GM12865 (cell line): ENCODE data around the gene LAT.
"Not testable (repeated sequence)": the region's sequence is repeated elsewhere in the genome, so short reads cannot be mapped to it uniquely, and the experiment has no call there.

ENCODE experiments used
- DNase-seq: peaks from one replicate; pipeline ENCODE4 v3.0.0; 2010; ENCODE audit warnings: low read depth
- H3K4me3 ChIP-seq: 2 replicates; pipeline ENCODE4 v1.5.1; 2011; ENCODE audit warnings: mild to moderate bottlenecking, low read depth, low read length, control low read depth
- CTCF ChIP-seq: IDR thresholded peaks from 2 replicates; pipeline ENCODE4 v1.5.1; 2011; ENCODE audit warnings: low read length, control low read depth, low read depth, inconsistent platforms; ENCODE audit not compliant: insufficient read depth; ENCODE audit errors: missing control alignments

LAT gene

GRCh38 chr16:28990375-28991040 lies 5.7 kb downstream of the LAT start:
- no peak for TF ChIP-seq CTCF
- no peak overlapping the region for H3K4me3 ChIP-seq
- no peak for DNase-seq

DNA sequence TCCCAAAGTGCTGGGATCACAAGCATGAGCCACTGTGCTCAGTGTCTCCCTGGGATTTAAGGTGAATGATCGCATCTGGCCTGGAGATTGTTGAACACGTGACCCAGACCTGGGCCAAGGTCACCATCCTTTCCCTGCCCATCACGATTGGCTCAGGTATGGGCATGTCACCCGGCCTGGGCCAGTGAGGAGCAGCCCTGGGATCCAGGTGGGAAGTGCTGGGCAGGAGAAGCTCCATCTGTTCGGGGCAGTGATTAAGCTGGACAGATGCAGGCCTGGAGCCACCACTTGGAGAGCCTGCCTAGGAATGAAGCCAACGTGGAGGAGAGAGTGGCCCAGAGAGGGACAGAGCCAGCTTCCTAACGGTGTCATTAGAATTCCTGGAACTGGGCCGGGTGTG lies 6.8 kb downstream of the LAT start:
- no peak overlapping the region for H3K4me3 ChIP-seq
- TF ChIP-seq CTCF, result no peak
- DNase-seq, result no peak

DNA sequence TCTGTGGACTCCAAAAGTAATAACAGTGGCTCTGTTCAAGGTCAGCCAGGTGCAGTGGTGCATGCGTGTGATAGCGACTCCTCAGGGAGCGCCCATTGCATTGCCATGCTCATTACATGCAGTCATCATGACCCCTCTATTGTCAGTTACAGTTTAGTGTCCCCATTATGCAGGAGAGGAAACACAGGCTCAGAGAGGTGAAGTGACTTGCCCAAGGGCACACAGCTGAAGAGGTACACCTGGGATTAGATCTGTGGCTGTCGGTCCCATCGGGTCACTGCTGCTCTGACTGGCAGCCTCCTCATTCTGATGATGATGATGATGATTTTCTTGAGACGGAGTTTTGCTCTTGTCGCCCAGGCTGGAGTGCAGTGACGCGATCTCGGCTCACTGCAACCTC lies 7.6 kb downstream of the LAT start:
- DNase-seq, result no peak
- H3K4me3 ChIP-seq, result no peak overlapping the region
- no peak for TF ChIP-seq CTCF

- no peak for TF ChIP-seq CTCF
- DNase-seq, result no peak
- H3K4me3 ChIP-seq, result no peak overlapping the region
Measured at GRCh38 chr16:28998837-28999236, 14.0 kb downstream of the LAT start.

DNA sequence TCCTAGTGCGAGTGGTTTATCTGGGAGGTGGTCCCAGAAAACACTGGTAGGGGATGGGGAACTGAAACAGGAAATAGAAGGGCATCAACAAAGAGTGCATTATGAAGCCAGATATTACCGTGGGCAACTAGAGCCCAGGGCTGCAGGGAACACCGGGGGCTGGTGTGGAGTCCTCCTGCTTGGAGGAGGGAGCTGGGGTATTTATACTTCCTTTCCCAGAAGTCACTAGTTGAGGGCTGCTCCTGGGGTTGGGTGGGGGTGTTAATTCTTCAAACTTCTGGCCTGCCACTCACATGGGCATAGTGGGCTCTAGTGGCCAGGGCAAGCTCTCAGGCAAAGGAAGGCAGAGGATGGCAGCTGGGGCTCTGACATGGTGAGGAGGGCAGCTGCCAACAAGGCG lies 14.7 kb downstream of the LAT start:
- no peak for TF ChIP-seq CTCF
- DNase-seq, result no peak
- H3K4me3 ChIP-seq, result no peak overlapping the region

DNA sequence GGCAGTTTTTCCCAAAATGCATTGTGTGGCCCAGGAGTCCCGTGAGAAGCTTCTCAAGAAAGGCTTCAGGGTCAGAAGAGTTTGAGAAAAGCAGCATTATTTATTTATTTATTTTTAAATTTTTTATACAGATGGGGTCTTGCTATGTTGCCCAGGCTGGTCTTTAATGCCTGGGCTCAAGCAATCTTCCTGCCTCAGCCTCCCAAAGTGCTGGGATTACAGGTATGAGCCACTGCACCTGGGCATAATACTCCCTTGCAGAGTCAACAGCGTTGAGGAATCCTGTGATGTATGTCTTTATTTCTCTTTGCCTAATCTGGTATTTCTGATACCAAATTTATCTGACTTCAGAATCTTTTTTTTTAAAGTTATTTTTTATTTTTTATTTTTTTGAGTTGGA lies 15.2 kb downstream of the LAT start:
- no peak for TF ChIP-seq CTCF
- no peak for DNase-seq
- H3K4me3 ChIP-seq, result no peak overlapping the region

DNA sequence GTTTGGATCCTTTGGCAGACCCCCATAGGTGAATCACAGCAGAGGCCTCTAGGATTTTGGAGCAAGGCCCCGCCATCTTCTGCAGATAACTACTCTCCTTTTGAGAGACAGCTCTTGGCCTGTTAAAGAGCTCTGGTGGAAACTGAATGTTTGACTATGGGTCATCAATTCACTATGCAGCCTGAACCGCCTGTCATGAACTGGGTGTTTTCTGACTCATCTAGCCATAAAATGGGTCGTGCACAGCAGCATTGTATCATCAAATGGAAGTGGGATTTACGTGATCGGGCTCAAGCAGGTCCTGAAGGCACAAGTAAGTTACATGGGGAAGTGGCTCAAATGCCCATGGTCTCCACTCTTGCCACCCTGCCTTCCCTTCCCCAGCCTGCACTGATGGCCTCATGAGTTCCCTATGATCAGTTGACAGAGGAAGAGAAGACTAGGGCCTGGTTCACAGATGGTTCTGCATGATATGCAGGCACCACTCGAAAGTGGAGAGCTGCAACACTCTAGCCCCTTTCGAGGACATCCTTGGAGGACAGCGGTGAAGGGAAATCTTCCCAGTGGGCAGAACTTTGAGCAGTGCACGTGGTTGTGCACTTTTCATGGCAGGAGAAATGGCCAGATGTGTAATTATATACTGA lies 19.8 kb downstream of the LAT start:
- DNase-seq, H3K4me3 ChIP-seq: not testable (repeated sequence)
